Tibial nerve (tissue), 4 donors: Measurements from ENCODE around the gene FANCC. TPM values are rescaled to one million over a fixed set of nuclear protein-coding genes. Genes with fewer than 3 reads are reported as not detected.
"Not testable (repeated sequence)": the region's sequence is repeated elsewhere in the genome, so short reads cannot be mapped to it uniquely, and the experiment has no call there.

Source experiments
- DNase-seq, 2 donors: peaks; one replicate each; pipeline ENCODE4 v3.0.0-alpha.2; 2019; ENCODE audit warnings: low spot score in 2 of 2
- H3K27ac ChIP-seq, 4 donors: fragments of 200-600 bp; sonication (generic) in 3 of 4; one replicate each; pipeline ENCODE4 v1.5.1; 2017 to 2019; ENCODE audit warnings: mild to moderate bottlenecking in 1 of 4
- H3K27me3 ChIP-seq, 2 donors: fragments of 200-600 bp; sonication (generic) in 1 of 2; one replicate each; pipeline versions ENCODE4 v1.5.1 to v1.6.0; 2017 to 2019
- H3K36me3 ChIP-seq, 3 donors: fragments of 200-600 bp; sonication (generic); one replicate each; pipeline ENCODE4 v1.5.1; 2018 to 2019
- H3K4me1 ChIP-seq, 4 donors: fragments of 200-600 bp; sonication (generic) in 3 of 4; one replicate each; pipeline ENCODE4 v1.5.1; 2017 to 2019
- H3K4me3 ChIP-seq, 4 donors: fragments of 200-600 bp; sonication (generic) in 3 of 4; one replicate each; pipeline ENCODE4 v1.5.1; 2017 to 2019; ENCODE audit warnings: mild to moderate bottlenecking in 1 of 4, moderate library complexity in 1 of 4
- H3K9me3 ChIP-seq, 4 donors: fragments of 200-600 bp; sonication (generic) in 3 of 4; one replicate each; pipeline ENCODE4 v1.5.1; 2017 to 2019
- CTCF ChIP-seq, 5 experiments: fragments of 200-600 bp in 3 of 5; fragments of 450-650 bp in 2 of 5; sonication (generic) in 3 of 5; IDR thresholded peaks; one replicate each; pipeline ENCODE4 v1.5.1; 2016 to 2019; ENCODE audit warnings: antibody characterized with exemption in 5 of 5, mild to moderate bottlenecking in 3 of 5, moderate library complexity in 2 of 5
- EP300 ChIP-seq, 2 donors: sonication (generic); formaldehyde crosslinking; IDR thresholded peaks; one replicate each; pipeline ENCODE4 v1.6.1; 2017; ENCODE audit warnings: antibody characterized with exemption in 2 of 2, mild to moderate bottlenecking in 1 of 2
- POLR2A ChIP-seq, 2 donors: fragments of 450-650 bp; IDR thresholded peaks; one replicate each; pipeline ENCODE4 v1.6.1; 2017; ENCODE audit warnings: antibody characterized with exemption in 2 of 2, mild to moderate bottlenecking in 2 of 2, moderate library complexity in 2 of 2
- WGBS, 2 donors: methylation state at CpG; one replicate each; pipeline ENCODE4 v1.1.5; 2018; 5-methylcytosine and 5-hydroxymethylcytosine counted together
- total RNA-seq, 4 donors: library from RNA; depleted of rRNA; stranded (reverse); fragments of >200 nt; gene quantifications; one replicate each; pipeline ENCODE4 v1.1.0, GENCODE V29; 2016

Gene FANCC
- total RNA-seq, 4 donors from 2014 or later, result 6.5 to 12.6 (median 10.2) TPM

- H3K9me3 ChIP-seq, result no peaks in the 10 kb centered on the region
- no peak for DNase-seq
- 25 to 41% methylated on average over 2 of the region's 2 CpGs for WGBS, 2 donors
- no peak overlapping the region for H3K4me3 ChIP-seq
- H3K27ac ChIP-seq, result no peak overlapping the region
- peaks cover 0 to 38% (median 0%) of the 10 kb centered on the region in 4 donors for H3K4me1 ChIP-seq
- no peaks in the 10 kb centered on the region for H3K36me3 ChIP-seq
- H3K27me3 ChIP-seq, result no peaks in the 10 kb centered on the region
- TF ChIP-seq EP300 (IDR thresholded peaks at IDR 0.05) (no peak), POLR2A (IDR thresholded peaks at IDR 0.05) (no peak), CTCF (IDR thresholded peaks at IDR 0.05) (no peak)
These were observed 112.8 kb downstream of the FANCC start for GRCh38 chr9:95204710-95205109.

- no peak for DNase-seq
- no peaks in the 10 kb centered on the region for H3K9me3 ChIP-seq
- WGBS, 2 donors, result 97 to 98% methylated on average over 3 of the region's 3 CpGs
- H3K36me3 ChIP-seq, result no peaks in the 10 kb centered on the region
- H3K27me3 ChIP-seq, result no peaks in the 10 kb centered on the region
- no peak for TF ChIP-seq POLR2A (IDR thresholded peaks at IDR 0.05)
- TF ChIP-seq CTCF (IDR thresholded peaks at IDR 0.05), result no peak
- TF ChIP-seq EP300 (IDR thresholded peaks at IDR 0.05), result no peak
- H3K4me1 ChIP-seq, result peaks cover 0 to 38% (median 0%) of the 10 kb centered on the region in 4 donors
- no peak overlapping the region for H3K4me3 ChIP-seq
- H3K27ac ChIP-seq, result no peak overlapping the region
These were observed 113.2 kb downstream of the FANCC start for GRCh38 chr9:95204310-95204709.

GRCh38 chr9:95203019-95203418, 114.5 kb downstream of the FANCC start:
- not testable (repeated sequence) for H3K4me3 ChIP-seq, H3K27ac ChIP-seq, H3K36me3 ChIP-seq, H3K9me3 ChIP-seq, H3K27me3 ChIP-seq, DNase-seq
- WGBS, 2 donors, result 88 to 98% methylated on average over 2 of the region's 2 CpGs
- H3K4me1 ChIP-seq, result peaks cover 0 to 43% (median 1%) of the 10 kb centered on the region in 4 donors

GRCh38 chr9:95202076-95202681, 115.3 kb downstream of the FANCC start:
- no peak for TF ChIP-seq EP300 (IDR thresholded peaks at IDR 0.05)
- TF ChIP-seq POLR2A (IDR thresholded peaks at IDR 0.05), result no peak
- no peak for TF ChIP-seq CTCF (IDR thresholded peaks at IDR 0.05)
- Histone ChIP-seq H3K27ac (peak overlapping the region in 2 of 4 donors; percentile 40 to 47), H3K9me3 (no peaks in the 10 kb centered on the region), H3K4me3 (no peak overlapping the region), H3K27me3 (no peaks in the 10 kb centered on the region), H3K36me3 (no peaks in the 10 kb centered on the region), H3K4me1 (peaks cover 0 to 50% (median 4%) of the 10 kb centered on the region in 4 donors)
- no peak for DNase-seq
- WGBS, 2 donors, result 82 to 86% methylated on average over 5 of the region's 5 CpGs

GRCh38 chr9:95201206-95201605, 116.3 kb downstream of the FANCC start:
- H3K4me1 ChIP-seq, result peaks cover 0 to 42% (median 4%) of the 10 kb centered on the region in 4 donors
- H3K27ac ChIP-seq, result peak overlapping the region in 2 of 4 donors; percentile 40 to 47
- WGBS, 2 donors, result 48 to 56% methylated on average over 4 of the region's 4 CpGs
- H3K36me3 ChIP-seq, result no peaks in the 10 kb centered on the region
- TF ChIP-seq CTCF (IDR thresholded peaks at IDR 0.05) (no peak), POLR2A (IDR thresholded peaks at IDR 0.05) (no peak), EP300 (IDR thresholded peaks at IDR 0.05) (no peak)
- no peak for DNase-seq
- no peaks in the 10 kb centered on the region for H3K9me3 ChIP-seq
- H3K4me3 ChIP-seq, result no peak overlapping the region
- no peaks in the 10 kb centered on the region for H3K27me3 ChIP-seq
